Activated T-helper 2 cell treated with anti-CD3 and anti-CD28 coated beads, Interferon-gamma antibody, Interleukin-2, Interleukin-4, amounts not matched to agents 10 μg/mL and 5 μg/mL and 100 μg/mL, durations not matched to agents 14 hours and 24 hours and 36 hours (primary cell): ENCODE data around the gene CACNA2D4. TPM values are rescaled to one million over a fixed set of nuclear protein-coding genes. Genes with fewer than 3 reads are reported as not detected.

Experiments
- DNase-seq: peaks from one replicate; pipeline ENCODE4 v3.0.0; 2021; ENCODE audit warnings: low spot score
- H3K27ac Mint-ChIP-seq: one replicate; pipeline ENCODE4 v1.8.0; 2021; ENCODE audit warnings: mixed read lengths
- H3K27me3 Mint-ChIP-seq: one replicate; pipeline ENCODE4 v1.8.0; 2021; ENCODE audit warnings: low read depth, mixed read lengths
- H3K36me3 Mint-ChIP-seq: one replicate; pipeline ENCODE4 v1.8.0; 2021; ENCODE audit warnings: low read depth, mixed read lengths
- H3K4me1 Mint-ChIP-seq: one replicate; pipeline ENCODE4 v1.8.0; 2021; ENCODE audit warnings: low read depth, mixed read lengths
- H3K4me3 Mint-ChIP-seq: one replicate; pipeline ENCODE4 v1.8.0; 2021; ENCODE audit warnings: low read depth, mild to moderate bottlenecking, moderate library complexity, mixed read lengths
- H3K9me3 Mint-ChIP-seq: one replicate; pipeline ENCODE4 v1.8.0; 2021; ENCODE audit warnings: mixed read lengths
- intact Hi-C: fragments of 100-400 bp; cut with micrococcal nuclease; formaldehyde crosslinking; loops from one replicate; pipeline ENCODE4 v1.15.1; 2023
- total RNA-seq: library from RNA; stranded (reverse); gene quantifications from 2 replicates; pipeline ENCODE4 v1.2.3, GENCODE V29; 2022

CACNA2D4 gene
- total RNA-seq, 1 donor from 2014 or later = 10.0 TPM

- intact Hi-C loops = no loop called here
- H3K9me3 Mint-ChIP-seq = no peaks in the 10 kb centered on the region
- H3K36me3 Mint-ChIP-seq = no peaks in the 10 kb centered on the region
- H3K4me3 Mint-ChIP-seq = no peak overlapping the region
- no peak for DNase-seq
- no peak overlapping the region for H3K27ac Mint-ChIP-seq
- peaks cover 2% of the 10 kb centered on the region for H3K27me3 Mint-ChIP-seq
- no peaks in the 10 kb centered on the region for H3K4me1 Mint-ChIP-seq
Measured at GRCh38 chr12:1845886-1846285, 72.6 kb downstream of the CACNA2D4 start.

DNA sequence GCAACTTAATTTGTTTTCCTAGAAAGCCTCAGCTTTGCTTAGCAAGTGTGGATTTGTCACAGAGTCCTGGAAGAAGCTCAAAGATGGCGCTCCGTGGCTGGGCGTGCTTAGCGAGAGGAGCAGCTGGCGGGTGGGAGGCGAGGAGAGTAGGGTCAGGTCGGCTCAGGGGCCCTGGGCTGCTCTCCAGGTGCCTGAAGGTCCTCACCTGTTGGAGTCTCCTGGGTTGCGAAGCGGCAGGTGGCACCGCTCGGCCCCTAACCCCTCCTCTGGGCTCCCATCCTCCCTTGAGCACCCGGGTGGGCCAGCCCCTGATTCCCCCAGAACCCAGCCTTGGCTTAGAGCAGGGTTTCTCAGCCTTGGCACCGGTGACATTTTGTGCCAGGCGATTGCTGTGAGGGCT, 73.0 kb downstream of the CACNA2D4 start:
- no peak for DNase-seq
- Mint-ChIP-seq H3K4me3 (no peak overlapping the region), H3K4me1 (no peaks in the 10 kb centered on the region), H3K36me3 (no peaks in the 10 kb centered on the region), H3K9me3 (no peaks in the 10 kb centered on the region), H3K27ac (no peak overlapping the region), H3K27me3 (peaks cover 2% of the 10 kb centered on the region)
- intact Hi-C loops = no loop called here

DNA sequence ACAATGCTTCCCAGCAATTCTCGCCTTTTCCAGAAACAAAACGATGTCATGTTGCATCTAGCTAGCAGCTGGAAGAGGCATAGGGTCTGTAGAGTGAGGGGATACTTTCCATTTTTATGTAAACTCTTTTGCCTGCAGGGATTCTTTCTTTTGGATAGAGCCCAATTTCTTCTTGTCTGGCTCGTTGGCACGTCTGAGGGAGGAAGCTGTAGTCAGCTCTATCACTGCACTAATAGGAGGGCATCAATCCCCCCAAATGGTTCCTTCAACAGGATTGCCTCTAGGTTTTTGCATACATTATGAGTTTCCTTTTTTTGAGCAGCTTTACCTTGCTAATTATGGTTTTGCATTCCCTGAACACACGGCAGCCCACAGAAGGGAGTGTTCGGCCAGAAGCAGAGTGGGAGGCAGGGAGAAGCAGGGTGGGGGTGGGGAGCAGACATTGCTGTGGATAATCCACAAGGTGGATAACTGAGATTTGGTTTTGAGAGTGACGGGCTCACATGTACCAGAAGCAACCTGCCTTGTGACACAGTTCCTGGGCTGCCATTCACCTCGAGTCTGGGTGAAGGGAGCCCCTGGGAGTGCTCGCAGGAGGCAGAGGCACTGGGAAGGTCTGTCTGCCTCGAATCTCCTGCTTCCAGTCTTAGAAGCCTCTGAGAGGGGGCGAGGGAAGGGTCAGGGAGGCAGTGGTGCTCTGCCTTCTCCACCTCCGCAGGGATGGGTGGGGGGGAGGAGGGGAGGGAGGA, 73.6 kb downstream of the CACNA2D4 start:
- Mint-ChIP-seq H3K27me3 (peaks cover 2% of the 10 kb centered on the region), H3K4me1 (no peaks in the 10 kb centered on the region), H3K9me3 (no peaks in the 10 kb centered on the region), H3K4me3 (no peak overlapping the region), H3K27ac (no peak overlapping the region), H3K36me3 (no peaks in the 10 kb centered on the region)
- DNase-seq = no peak
- intact Hi-C loops = no loop called here

- Mint-ChIP-seq H3K27me3 (peaks cover 2% of the 10 kb centered on the region), H3K4me1 (no peaks in the 10 kb centered on the region), H3K4me3 (no peak overlapping the region), H3K9me3 (no peaks in the 10 kb centered on the region), H3K36me3 (no peaks in the 10 kb centered on the region), H3K27ac (no peak overlapping the region)
- DNase-seq = no peak
- intact Hi-C loops = no loop called here
Measured at GRCh38 chr12:1844223-1844622, 74.2 kb downstream of the CACNA2D4 start.

- intact Hi-C loops = no loop called here
- H3K9me3 Mint-ChIP-seq = no peaks in the 10 kb centered on the region
- no peak overlapping the region for H3K4me3 Mint-ChIP-seq
- no peaks in the 10 kb centered on the region for H3K4me1 Mint-ChIP-seq
- no peak for DNase-seq
- no peaks in the 10 kb centered on the region for H3K27me3 Mint-ChIP-seq
- no peaks in the 10 kb centered on the region for H3K36me3 Mint-ChIP-seq
- no peak overlapping the region for H3K27ac Mint-ChIP-seq
Measured at GRCh38 chr12:1843641-1844005, 74.8 kb downstream of the CACNA2D4 start.

- Mint-ChIP-seq H3K36me3 (no peaks in the 10 kb centered on the region), H3K27ac (no peak overlapping the region), H3K27me3 (no peaks in the 10 kb centered on the region), H3K4me3 (no peak overlapping the region), H3K9me3 (no peaks in the 10 kb centered on the region), H3K4me1 (no peaks in the 10 kb centered on the region)
- DNase-seq = no peak
- intact Hi-C loops = no loop called here
Measured at GRCh38 chr12:1842905-1843640, 75.4 kb downstream of the CACNA2D4 start.

GRCh38 chr12:1842183-1842904, 76.1 kb downstream of the CACNA2D4 start:
- Mint-ChIP-seq H3K27ac (no peak overlapping the region), H3K4me3 (no peak overlapping the region), H3K4me1 (no peaks in the 10 kb centered on the region), H3K36me3 (no peaks in the 10 kb centered on the region), H3K27me3 (no peaks in the 10 kb centered on the region), H3K9me3 (no peaks in the 10 kb centered on the region)
- no peak for DNase-seq
- intact Hi-C loops = no loop called here

GRCh38 chr12:1841586-1842182, 76.8 kb downstream of the CACNA2D4 start:
- no peaks in the 10 kb centered on the region for H3K27me3 Mint-ChIP-seq
- DNase-seq = no peak
- no peak overlapping the region for H3K27ac Mint-ChIP-seq
- H3K4me1 Mint-ChIP-seq = no peaks in the 10 kb centered on the region
- intact Hi-C loops = no loop called here
- no peaks in the 10 kb centered on the region for H3K9me3 Mint-ChIP-seq
- H3K36me3 Mint-ChIP-seq = no peaks in the 10 kb centered on the region
- H3K4me3 Mint-ChIP-seq = no peak overlapping the region

DNA sequence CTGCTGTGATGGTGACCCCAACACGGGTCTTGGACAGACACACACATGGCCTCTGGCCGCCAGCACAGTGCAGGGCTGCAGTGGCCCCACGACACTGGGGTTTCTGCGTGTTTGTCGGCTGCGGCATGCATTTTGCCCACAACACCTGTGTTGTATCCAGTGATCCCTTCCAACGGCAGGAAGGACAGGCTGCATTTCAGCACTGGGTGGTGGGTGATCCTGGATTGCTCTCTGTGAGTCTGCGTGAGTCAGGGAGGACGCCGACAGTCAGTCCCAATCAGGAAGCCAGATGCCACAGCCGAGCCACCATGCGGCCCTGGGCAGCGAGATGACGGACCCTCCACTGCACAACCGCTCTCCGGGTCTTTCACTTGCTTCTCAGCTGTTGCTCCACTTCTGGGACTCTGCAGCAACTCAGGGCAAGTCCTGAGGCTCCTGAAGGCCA, 77.4 kb downstream of the CACNA2D4 start:
- no peak for DNase-seq
- H3K4me3 Mint-ChIP-seq = no peak overlapping the region
- no peaks in the 10 kb centered on the region for H3K9me3 Mint-ChIP-seq
- H3K27me3 Mint-ChIP-seq = no peaks in the 10 kb centered on the region
- intact Hi-C loops = no loop called here
- H3K36me3 Mint-ChIP-seq = no peaks in the 10 kb centered on the region
- H3K4me1 Mint-ChIP-seq = no peaks in the 10 kb centered on the region
- no peak overlapping the region for H3K27ac Mint-ChIP-seq

- no peaks in the 10 kb centered on the region for H3K27me3 Mint-ChIP-seq
- intact Hi-C loops = no loop called here
- no peak overlapping the region for H3K4me3 Mint-ChIP-seq
- H3K9me3 Mint-ChIP-seq = no peaks in the 10 kb centered on the region
- H3K27ac Mint-ChIP-seq = no peak overlapping the region
- no peaks in the 10 kb centered on the region for H3K4me1 Mint-ChIP-seq
- no peaks in the 10 kb centered on the region for H3K36me3 Mint-ChIP-seq
- DNase-seq = no peak
Measured at GRCh38 chr12:1839956-1840951, 78.2 kb downstream of the CACNA2D4 start.

DNA sequence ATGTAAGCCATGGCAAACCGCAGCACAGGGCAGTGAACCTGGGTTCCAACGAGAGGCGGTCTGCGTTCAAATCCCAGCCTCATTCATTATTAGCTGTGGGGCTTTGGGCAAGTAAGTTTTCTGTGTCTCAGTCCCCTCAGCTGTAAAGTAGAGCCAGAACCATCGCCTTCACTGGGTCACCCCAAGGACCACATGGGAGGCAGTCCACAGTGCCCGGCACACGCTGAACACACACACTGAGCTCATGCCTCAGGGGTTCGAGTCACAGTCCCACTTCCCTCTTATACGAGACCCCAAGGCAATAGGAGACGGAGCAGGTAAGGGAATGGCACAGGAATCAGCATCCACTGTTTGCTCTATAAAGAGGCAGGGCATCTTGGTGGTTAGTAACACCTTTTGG, 79.0 kb downstream of the CACNA2D4 start:
- Mint-ChIP-seq H3K36me3 (no peaks in the 10 kb centered on the region), H3K9me3 (no peaks in the 10 kb centered on the region), H3K4me1 (no peaks in the 10 kb centered on the region), H3K4me3 (no peak overlapping the region), H3K27me3 (no peaks in the 10 kb centered on the region), H3K27ac (no peak overlapping the region)
- intact Hi-C loops = no loop called here
- DNase-seq = no peak

DNA sequence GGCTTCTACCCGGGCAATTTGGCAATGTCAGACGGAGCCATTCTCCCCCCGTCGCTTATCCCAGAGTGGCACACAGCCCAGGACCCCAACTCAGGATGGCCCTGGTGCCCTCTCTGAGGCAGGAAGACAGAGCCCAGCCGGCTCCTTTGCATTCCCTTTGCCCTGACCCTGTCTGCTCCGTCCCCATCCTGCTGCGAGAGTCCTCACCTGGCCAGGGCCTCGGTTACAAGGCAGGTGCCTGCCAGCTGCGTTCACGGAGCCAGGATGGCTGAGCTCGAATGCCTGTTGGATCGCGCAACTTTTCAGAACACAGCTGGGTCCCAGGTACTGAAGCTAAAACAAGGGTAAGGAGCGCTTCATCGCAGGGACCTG, 79.5 kb downstream of the CACNA2D4 start:
- no peaks in the 10 kb centered on the region for H3K9me3 Mint-ChIP-seq
- no peak overlapping the region for H3K4me3 Mint-ChIP-seq
- H3K4me1 Mint-ChIP-seq = no peaks in the 10 kb centered on the region
- no peaks in the 10 kb centered on the region for H3K27me3 Mint-ChIP-seq
- H3K36me3 Mint-ChIP-seq = no peaks in the 10 kb centered on the region
- no peak for DNase-seq
- intact Hi-C loops = no loop called here
- H3K27ac Mint-ChIP-seq = no peak overlapping the region
